HCT116 (cell line): ENCODE results near the gene PPP2R5A. TPM values are rescaled to one million over a fixed set of nuclear protein-coding genes. Genes with fewer than 3 reads are reported as not detected.

Experiments
- ATAC-seq: fragments of 200-7000 bp; cut with Tn5 transposase; 2 replicates; pipeline ENCODE4 v1.9.1; 2020; ENCODE audit warnings: mild to moderate bottlenecking, moderate library complexity
- BruUV-seq: library from RNA; stranded (reverse); fragments of 400-500 nt; replicated peaks from 2 replicates; lab custom pipeline; 2021; lab: Mats Ljungman, UMichigan
- CTCF ChIA-PET: fragments of 300-600 bp; sonication (Branson Sonifier 250); formaldehyde crosslinking; loops from one replicate; lab custom pipeline; 2021; ENCODE audit warnings: antibody characterized with exemption; lab: Charles Lee
- POLR2A ChIA-PET: fragments of 300-600, 350-600 bp; sonication (Branson Sonifier 250); formaldehyde crosslinking; loops from one replicate; lab custom pipeline; 2021; ENCODE audit warnings: antibody characterized with exemption; lab: Charles Lee
- RAD21 ChIA-PET, 2 experiments: fragments of 300-600 bp; sonication (Branson Sonifier 250); formaldehyde crosslinking; loops; one replicate each; lab custom pipeline; 2023; ENCODE audit warnings: low total read pairs in 2 of 2; ENCODE audit not compliant: uncharacterized antibody in 2 of 2, unreplicated experiment in 2 of 2, low non-redundant PET in 1 of 2; lab: Charles Lee
- DNase-seq: peaks from one replicate; pipeline ENCODE4 v3.0.0-alpha.2; 2010; ENCODE audit warnings: low read depth, low spot score
- H2AFZ ChIP-seq: fragments of 200-600 bp; shearing (Covaris generic), sonication (generic); 2 replicates; pipeline ENCODE4 v1.6.1; 2017; ENCODE audit warnings: low read depth, mixed run types, mixed read lengths, antibody characterized with exemption, low read length; ENCODE audit not compliant: poor library complexity, severe bottlenecking
- H3K27ac ChIP-seq: 2 replicates; pipeline ENCODE4 v1.5.1; 2012; ENCODE audit warnings: low read depth, low read length
- H3K27me3 ChIP-seq: fragments of 200-600 bp; sonication (generic); 2 replicates; pipeline ENCODE4 v1.6.1; 2016; ENCODE audit warnings: mixed run types, low read length, mixed read lengths; ENCODE audit not compliant: insufficient read depth
- H3K36me3 ChIP-seq, 2 experiments: fragments of 200-500 bp in 1 of 2; fragments of 200-600 bp in 1 of 2; sonication (Bioruptor generic) in 1 of 2; sonication (generic) in 1 of 2; 2 replicates each; pipeline versions ENCODE4 v1.5.1 to v1.6.1; 2014 to 2016; ENCODE audit warnings: low read length in 2 of 2, inconsistent platforms in 1 of 2, mixed read lengths in 1 of 2, mixed run types in 1 of 2; ENCODE audit not compliant: insufficient read depth in 2 of 2, control insufficient read depth in 1 of 2
- H3K4me1 ChIP-seq, 2 experiments: fragments of 200-600 bp in 1 of 2; sonication (generic) in 1 of 2; 2 replicates each; pipeline versions ENCODE4 v1.5.1 to v1.6.1; 2012 to 2017; ENCODE audit warnings: low read length in 2 of 2, inconsistent platforms in 1 of 2, mild to moderate bottlenecking in 1 of 2, mixed read lengths in 1 of 2, mixed run types in 1 of 2, moderate library complexity in 1 of 2; ENCODE audit not compliant: insufficient read depth in 2 of 2, control insufficient read depth in 1 of 2
- H3K4me2 ChIP-seq: fragments of 200-600 bp; sonication (generic); 2 replicates; pipeline ENCODE4 v1.6.1; 2017; ENCODE audit warnings: mixed run types, low read length, mixed read lengths
- H3K4me3 ChIP-seq, 2 experiments: fragments of 200-600 bp in 1 of 2; sonication (generic) in 1 of 2; replicated peaks in 1 of 2; 2 replicates each; pipeline ENCODE4 v1.5.1; 2011 to 2016; ENCODE audit warnings: low read length in 2 of 2, control low read depth in 1 of 2, low read depth in 1 of 2, mild to moderate bottlenecking in 1 of 2, mixed read lengths in 1 of 2, mixed run types in 1 of 2
- H3K79me2 ChIP-seq: fragments of 200-600 bp; sonication (generic); 2 replicates; pipeline ENCODE4 v1.6.1; 2017; ENCODE audit warnings: mild to moderate bottlenecking, mixed run types, low read length, moderate library complexity, mixed read lengths; ENCODE audit not compliant: insufficient read depth
- H3K9ac ChIP-seq: fragments of 200-600 bp; sonication (generic); 2 replicates; pipeline ENCODE4 v1.6.1; 2016; ENCODE audit warnings: low read length, mixed read lengths
- H3K9me2 ChIP-seq: fragments of 200-600 bp; sonication (generic), shearing (Covaris generic); 2 replicates; pipeline ENCODE4 v1.6.1; 2017; ENCODE audit warnings: mixed run types, mild to moderate bottlenecking, moderate library complexity; ENCODE audit not compliant: insufficient read depth
- H3K9me3 ChIP-seq, 2 experiments: fragments of 200-500 bp in 1 of 2; fragments of 200-600 bp in 1 of 2; sonication (Bioruptor generic) in 1 of 2; sonication (generic) in 1 of 2; 2 replicates each; pipeline ENCODE4 v1.6.1; 2014 to 2017; ENCODE audit warnings: low read length in 2 of 2, mixed read lengths in 2 of 2, inconsistent platforms in 1 of 2, low read depth in 1 of 2, mild to moderate bottlenecking in 1 of 2, mixed run types in 1 of 2, moderate library complexity in 1 of 2; ENCODE audit not compliant: control insufficient read depth in 1 of 2, insufficient read depth in 1 of 2
- H4K20me1 ChIP-seq: fragments of 200-600 bp; sonication (generic), shearing (Covaris generic); 2 replicates; pipeline ENCODE4 v1.6.1; 2017; ENCODE audit warnings: mixed run types, mild to moderate bottlenecking, moderate library complexity; ENCODE audit not compliant: insufficient read depth
- CEBPB ChIP-seq: IDR thresholded peaks from 2 replicates; pipeline ENCODE4 v1.6.1; 2012; ENCODE audit warnings: low read depth
- CTCF ChIP-seq, 3 experiments: fragments of 200-600 bp in 1 of 3; sonication (generic) in 1 of 3; IDR thresholded peaks in 2 of 3; conservative IDR thresholded peaks in 1 of 3; 2 replicates each; pipeline ENCODE4 v1.5.1; 2012 to 2017; ENCODE audit warnings: low read depth in 2 of 3, low read length in 2 of 3, antibody characterized with exemption in 1 of 3, borderline replicate concordance in 1 of 3, control low read depth in 1 of 3, mild to moderate bottlenecking in 1 of 3, mixed read lengths in 1 of 3, mixed run types in 1 of 3, moderate library complexity in 1 of 3; ENCODE audit not compliant: insufficient read depth in 1 of 3
- ELF1 ChIP-seq: IDR thresholded peaks from 2 replicates; pipeline ENCODE4 v1.6.1; 2012; ENCODE audit warnings: low read depth, borderline replicate concordance
- EZH2 ChIP-seq: fragments of 200-600 bp; sonication (generic); IDR thresholded peaks from 2 replicates; pipeline ENCODE4 v1.6.1; 2017; ENCODE audit warnings: antibody characterized with exemption, mixed run types
- JUND ChIP-seq: IDR thresholded peaks from 2 replicates; pipeline ENCODE4 v1.6.1; 2012
- MAX ChIP-seq: IDR thresholded peaks from 2 replicates; pipeline ENCODE4 v1.6.1; 2012
- POLR2AphosphoS5 ChIP-seq: IDR thresholded peaks from 2 replicates; pipeline ENCODE4 v1.6.1; 2011; ENCODE audit warnings: mild to moderate bottlenecking, low read depth, low read length, moderate library complexity
- RAD21 ChIP-seq: IDR thresholded peaks from 2 replicates; pipeline ENCODE4 v1.6.1; 2012; ENCODE audit warnings: low read depth, mild to moderate bottlenecking
- SIN3A ChIP-seq: IDR thresholded peaks from 2 replicates; pipeline ENCODE4 v1.6.1; 2012; ENCODE audit warnings: low read depth
- ZFX ChIP-seq: fragments of 450-650 bp; IDR thresholded peaks from 2 replicates; pipeline ENCODE4 v1.6.1; 2017
- ZNF274 ChIP-seq: fragments of 200-500 bp; sonication (Bioruptor generic); IDR thresholded peaks from 2 replicates; pipeline ENCODE4 v1.6.1; 2014; ENCODE audit warnings: mild to moderate bottlenecking, low read depth, low read length, inconsistent platforms
- intact Hi-C: fragments of 100-400 bp; cut with micrococcal nuclease; formaldehyde crosslinking; loops from 2 replicates; pipeline ENCODE4 v1.10.0; 2022
- total RNA-seq: library from RNA; stranded (reverse); gene quantifications from one replicate; pipeline ENCODE4 v1.2.1, GENCODE V29; 2021; ENCODE audit not compliant: unreplicated experiment

PPP2R5A gene
- total RNA-seq, 1 experiment from 2014 or later, result 33.1 TPM

GRCh38 chr1:212244441-212244840, 40.8 kb upstream of the PPP2R5A start:
- ATAC-seq, result no peak
- BruUV-seq, result no TSS peak
- H3K4me3 ChIP-seq, result no peak overlapping the region
- H3K9me3 ChIP-seq, result no peaks in the 10 kb centered on the region
- intact Hi-C loops, result no loop called here
- RAD21 ChIA-PET, result no interaction called here
- CTCF ChIA-PET, result no interaction called here
- no peaks in the 10 kb centered on the region for H3K36me3 ChIP-seq
- no peaks in the 10 kb centered on the region for H3K4me1 ChIP-seq
- H2AFZ ChIP-seq, result no peak overlapping the region
- no peak overlapping the region for H3K27ac ChIP-seq
- H3K4me2 ChIP-seq, result no peak overlapping the region
- no peak overlapping the region for H3K9ac ChIP-seq
- no peaks in the 10 kb centered on the region for H3K27me3 ChIP-seq
- H3K79me2 ChIP-seq, result no peaks in the 10 kb centered on the region
- no peaks in the 10 kb centered on the region for H4K20me1 ChIP-seq
- DNase-seq, result no peak
- no peaks in the 10 kb centered on the region for H3K9me2 ChIP-seq
- no peak for TF ChIP-seq JUND
- no peak for TF ChIP-seq CEBPB
- TF ChIP-seq MAX, result no peak
- TF ChIP-seq CTCF (IDR thresholded peaks at IDR 0.05 in 2 of 3, conservative IDR thresholded peaks at IDR 0.05 in 1 of 3; ENCODE audit: borderline replicate concordance in 1 of 3, insufficient read depth in 1 of 3, low read depth in 2 of 3, low read length in 2 of 3), result no peak
- POLR2A ChIA-PET, result no interaction called here

- CTCF ChIA-PET, result no interaction called here
- Histone ChIP-seq H3K27me3 (no peaks in the 10 kb centered on the region), H2AFZ (no peak overlapping the region), H3K79me2 (no peaks in the 10 kb centered on the region), H3K4me2 (no peak overlapping the region), H3K9me3 (no peaks in the 10 kb centered on the region), H4K20me1 (no peaks in the 10 kb centered on the region), H3K9me2 (no peaks in the 10 kb centered on the region), H3K4me1 (no peaks in the 10 kb centered on the region), H3K36me3 (no peaks in the 10 kb centered on the region), H3K9ac (no peak overlapping the region), H3K4me3 (no peak overlapping the region), H3K27ac (no peak overlapping the region)
- intact Hi-C loops, result no loop called here
- no peak for TF ChIP-seq RAD21
- TF ChIP-seq ZNF274, result no peak
- TF ChIP-seq POLR2AphosphoS5, result no peak
- no peak for TF ChIP-seq SIN3A
- TF ChIP-seq EZH2, result no peak
- no peak for TF ChIP-seq ELF1
- no peak for TF ChIP-seq MAX
- no peak for TF ChIP-seq CTCF (IDR thresholded peaks at IDR 0.05 in 2 of 3, conservative IDR thresholded peaks at IDR 0.05 in 1 of 3; ENCODE audit: borderline replicate concordance in 1 of 3, insufficient read depth in 1 of 3, low read depth in 2 of 3, low read length in 2 of 3)
- TF ChIP-seq ZFX, result no peak
- ATAC-seq, result no peak
- RAD21 ChIA-PET, result no interaction called here
- no peak for DNase-seq
- no TSS peak for BruUV-seq
- POLR2A ChIA-PET, result no interaction called here
Measured at GRCh38 chr1:212247179-212247721, 38.0 kb upstream of the PPP2R5A start.
